Erythroblast (primary cell): ENCODE measurements around the gene ST3GAL2.

Source experiments
- DNase-seq, 2 experiments: peaks; one replicate each; lab custom pipeline; 2025; lab: John Stamatoyannopoulos, UW
- GATA1 ChIP-seq: IDR thresholded peaks from 2 replicates; pipeline ENCODE4 v1.6.1; 2011; ENCODE audit warnings: low read depth, mild to moderate bottlenecking, control low read depth, low read length, moderate library complexity
- POLR2A ChIP-seq: IDR thresholded peaks from 2 replicates; pipeline ENCODE4 v1.6.1; 2011; ENCODE audit warnings: mild to moderate bottlenecking, low read length

The ST3GAL2 gene

GRCh38 chr16:70437582-70438557 lies 1.0 kb downstream of the ST3GAL2 start:
- DNase-seq: peak in 1 of 2 experiments; percentile 70
- TF ChIP-seq POLR2A (no peak), GATA1 (no peak)

- TF ChIP-seq POLR2A (no peak), GATA1 (no peak)
- peak; percentile 53 to 63 for DNase-seq
Observed at GRCh38 chr16:70437017-70437581, 1.8 kb downstream of the ST3GAL2 start.

- TF ChIP-seq GATA1 (no peak), POLR2A (no peak)
- no peak for DNase-seq
Observed at GRCh38 chr16:70434484-70435260, 4.2 kb downstream of the ST3GAL2 start.

GRCh38 chr16:70433458-70434103 lies 5.3 kb downstream of the ST3GAL2 start:
- DNase-seq: peak in 1 of 2 experiments; percentile 64
- TF ChIP-seq GATA1: no peak
- TF ChIP-seq POLR2A: no peak

GRCh38 chr16:70432723-70433457 lies 6.0 kb downstream of the ST3GAL2 start:
- peak; percentile 78 to 82 for DNase-seq
- TF ChIP-seq GATA1: no peak
- TF ChIP-seq POLR2A: peak; percentile 57

GRCh38 chr16:70432356-70432722 lies 6.6 kb downstream of the ST3GAL2 start:
- peak in 1 of 2 experiments; percentile 53 for DNase-seq
- TF ChIP-seq POLR2A (no peak), GATA1 (no peak)

- DNase-seq: peak; percentile 69 to 70
Observed at GRCh38 chr16:70430667-70431536, 8.0 kb downstream of the ST3GAL2 start.

GRCh38 chr16:70429888-70430666 lies 8.8 kb downstream of the ST3GAL2 start:
- TF ChIP-seq GATA1: no peak
- TF ChIP-seq POLR2A: no peak
- no peak for DNase-seq

More at GRCh38 chr16:70430667-70431536, 8.0 kb downstream of the ST3GAL2 start:
- TF ChIP-seq GATA1: no peak
- no peak for TF ChIP-seq POLR2A

GRCh38 chr16:70428178-70428998 lies 10.5 kb downstream of the ST3GAL2 start:
- peak; percentile 97 to 100 for DNase-seq
- TF ChIP-seq POLR2A (peak; percentile 79), GATA1 (peak; percentile 80)

GRCh38 chr16:70427786-70428177 lies 11.1 kb downstream of the ST3GAL2 start:
- TF ChIP-seq POLR2A: no peak
- TF ChIP-seq GATA1: no peak
- no peak for DNase-seq

GRCh38 chr16:70422543-70422942 lies 16.4 kb downstream of the ST3GAL2 start:
- TF ChIP-seq GATA1 (no peak), POLR2A (no peak)
- no peak for DNase-seq
